Ishikawa (cell line): ENCODE results near the gene ARHGAP22.

ENCODE experiments used
- FOXM1 ChIP-seq: IDR thresholded peaks from 2 replicates; pipeline ENCODE4 v1.6.1; 2012; ENCODE audit warnings: low read depth, borderline replicate concordance
- TAF1 ChIP-seq: IDR thresholded peaks from 2 replicates; pipeline ENCODE4 v1.6.1; 2012; ENCODE audit warnings: low read depth, mild to moderate bottlenecking
- TCF12 ChIP-seq: IDR thresholded peaks from 2 replicates; pipeline ENCODE4 v1.6.1; 2012; ENCODE audit warnings: low read depth
- TEAD4 ChIP-seq: IDR thresholded peaks from 2 replicates; pipeline ENCODE4 v1.6.1; 2012
- USF1 ChIP-seq: IDR thresholded peaks from 2 replicates; pipeline ENCODE4 v1.6.1; 2012

DNA sequence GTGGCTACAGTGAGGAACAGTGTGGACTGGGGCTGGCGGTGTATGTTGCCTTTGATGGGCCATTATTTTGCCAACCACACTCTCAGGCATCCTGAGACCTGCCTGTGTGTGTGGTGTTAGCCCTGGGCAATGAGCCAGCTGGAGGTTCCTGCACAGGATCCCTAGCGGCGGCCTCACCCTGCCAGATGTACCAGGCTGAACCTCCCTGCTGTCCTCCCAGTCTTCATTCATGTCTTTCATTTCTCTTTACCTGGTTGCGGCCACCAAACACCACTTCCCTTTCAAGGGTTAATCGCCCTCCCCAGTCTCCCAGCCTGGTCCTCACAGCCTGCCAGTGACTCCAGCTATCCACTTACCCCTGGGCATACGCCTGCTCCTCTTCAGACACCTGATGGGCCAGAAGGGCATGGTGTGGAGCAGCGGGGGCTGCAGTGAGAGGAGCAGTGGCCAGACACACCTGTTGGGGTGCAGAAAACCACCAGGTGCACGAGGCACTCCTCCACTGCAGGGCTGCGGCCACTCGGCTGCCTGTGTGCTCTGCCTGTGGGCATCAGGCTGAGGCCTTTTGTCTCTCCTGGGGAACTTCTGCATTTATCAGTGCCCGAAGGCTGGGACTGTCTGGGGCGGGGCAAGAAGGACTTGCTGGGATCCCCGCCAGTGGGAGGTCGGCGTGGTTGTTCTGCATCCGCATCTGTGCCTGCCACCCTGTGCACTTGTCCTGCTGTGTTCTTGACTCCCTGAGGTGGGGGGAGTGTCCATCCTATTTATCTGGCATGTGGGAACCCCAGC, 111.6 kb downstream of the ARHGAP22 start:
- TF ChIP-seq USF1 (no peak), TEAD4 (no peak), TCF12 (no peak), TAF1 (no peak), FOXM1 (no peak)
